GM12878 (cell line): ENCODE data around the gene MYBPC2. TPM values are rescaled to one million over a fixed set of nuclear protein-coding genes. Genes with fewer than 3 reads are reported as not detected.

Source experiments
- ATAC-seq: fragments of 200-7000 bp; cut with Tn5 transposase; 3 replicates; pipeline ENCODE4 v1.9.1; 2020; ENCODE audit warnings: mild to moderate bottlenecking, moderate library complexity
- BruUV-seq: library from RNA; stranded (reverse); fragments of 400-500 nt; replicated peaks from 2 replicates; lab custom pipeline; 2021; lab: Mats Ljungman, UMichigan
- CTCF ChIA-PET: fragments of 300-600 bp; sonication (Branson Sonifier 250); formaldehyde crosslinking; extraction: SDS; loops from one replicate; lab custom pipeline; 2021; ENCODE audit warnings: inconsistent platforms; lab: Yijun Ruan, JAX
- POLR2A ChIA-PET: fragments of 350-600 bp; formaldehyde crosslinking; extraction: SDS; loops from one replicate; lab custom pipeline; 2021; ENCODE audit warnings: inconsistent platforms; lab: Charles Lee
- RAD21 ChIA-PET: fragments of 300-600 bp; sonication (Branson Sonifier 250); formaldehyde crosslinking; loops from one replicate; lab custom pipeline; 2023; ENCODE audit warnings: antibody characterized with exemption; ENCODE audit not compliant: unreplicated experiment; lab: Charles Lee
- SMC1A ChIA-PET: fragments of 300-600 bp; sonication (Branson Sonifier 250); formaldehyde crosslinking; loops from one replicate; lab custom pipeline; 2023; ENCODE audit not compliant: unreplicated experiment, uncharacterized antibody; lab: Charles Lee
- DNase-seq: peaks from one replicate; pipeline ENCODE4 v3.0.0-alpha.2; 2011; ENCODE audit warnings: low read depth, low spot score
- FAIRE-seq: peaks from 3 replicates; lab custom pipeline; 2011; peaks lifted over from hg19 to GRCh38; lab: Jason Lieb, UNC
- H2AFZ ChIP-seq: 2 replicates; pipeline ENCODE4 v1.6.0; 2011; ENCODE audit warnings: low read depth, low read length, control low read depth; ENCODE audit not compliant: control insufficient read depth
- H3K27ac ChIP-seq: 2 replicates; pipeline ENCODE4 v1.5.1; 2011; ENCODE audit warnings: control low read depth; ENCODE audit not compliant: control insufficient read depth, insufficient read depth
- H3K27me3 ChIP-seq, 2 experiments: replicated peaks in 1 of 2; 2 replicates each; pipeline versions ENCODE4 v1.6.0 to v1.6.1; 2011; ENCODE audit warnings: low read length in 1 of 2; ENCODE audit not compliant: control insufficient read depth in 2 of 2, insufficient read depth in 2 of 2
- H3K36me3 ChIP-seq, 2 experiments: 2 replicates each; pipeline ENCODE4 v1.5.1; 2011; ENCODE audit warnings: low read length in 1 of 2; ENCODE audit not compliant: control insufficient read depth in 2 of 2, insufficient read depth in 2 of 2
- H3K4me1 ChIP-seq: 2 replicates; pipeline ENCODE4 v1.6.1; 2011; ENCODE audit warnings: mild to moderate bottlenecking, low read length, moderate library complexity, mixed read lengths; ENCODE audit not compliant: control insufficient read depth, insufficient read depth
- H3K4me2 ChIP-seq: 2 replicates; pipeline ENCODE4 v1.6.0; 2011; ENCODE audit warnings: control low read depth; ENCODE audit not compliant: control insufficient read depth, insufficient read depth
- H3K4me3 ChIP-seq: fragments of 200-600 bp; sonication (generic); 2 replicates; pipeline ENCODE4 v1.5.1; 2016
- H3K79me2 ChIP-seq: 2 replicates; pipeline ENCODE4 v1.6.0; 2011; ENCODE audit warnings: low read length; ENCODE audit not compliant: control insufficient read depth, insufficient read depth
- H3K9ac ChIP-seq: 2 replicates; pipeline ENCODE4 v1.8.0; 2011; ENCODE audit warnings: low read length, control low read depth, mixed read lengths; ENCODE audit not compliant: control insufficient read depth, insufficient read depth
- H3K9me3 ChIP-seq: replicated peaks from 3 replicates; pipeline ENCODE4 v1.5.1; 2011; ENCODE audit warnings: mild to moderate bottlenecking, low read length; ENCODE audit not compliant: control insufficient read depth, insufficient read depth
- H4K20me1 ChIP-seq: 2 replicates; pipeline ENCODE4 v1.6.0; 2011; ENCODE audit not compliant: control insufficient read depth, insufficient read depth
- LARP7 ChIP-seq: fragments of 450-650 bp; IDR thresholded peaks from 2 replicates; pipeline ENCODE4 v1.6.1; 2017; ENCODE audit warnings: mild to moderate bottlenecking
- MLLT1 ChIP-seq: fragments of 450-650 bp; IDR thresholded peaks from 2 replicates; pipeline ENCODE4 v1.6.1; 2016; ENCODE audit warnings: mild to moderate bottlenecking
- NBN ChIP-seq: fragments of 450-650 bp; IDR thresholded peaks from 2 replicates; pipeline ENCODE4 v1.6.1; 2016
- POLR2AphosphoS2 ChIP-seq: IDR thresholded peaks from 2 replicates; pipeline ENCODE4 v1.6.1; 2011; ENCODE audit warnings: low read depth, mild to moderate bottlenecking, low read length, improper control_type of control experiment, moderate library complexity
- POU2F2 ChIP-seq: IDR thresholded peaks from 3 replicates; pipeline ENCODE4 v1.6.1; 2011; ENCODE audit warnings: low read depth, mild to moderate bottlenecking, low read length, borderline replicate concordance
- ZSCAN29 ChIP-seq: fragments of 450-650 bp; IDR thresholded peaks from 2 replicates; pipeline ENCODE4 v1.6.1; 2017; ENCODE audit warnings: mild to moderate bottlenecking, moderate library complexity
- WGBS: methylation state at CpG from one replicate; pipeline ENCODE4 v1.1.6; 2016; ENCODE audit warnings: low lambda C conversion rate; ENCODE audit not compliant: insufficient replicate concordance, insufficient coverage; ENCODE audit errors: missing lambda C conversion rate; 5-methylcytosine and 5-hydroxymethylcytosine counted together
- in situ Hi-C: fragments of 300-500 bp; cut with MboI; formaldehyde crosslinking; loops from 9 replicates; pipeline ENCODE4 v1.14.3; 2018; ENCODE audit warnings: mixed read lengths
- intact Hi-C: fragments of 100-400 bp; cut with micrococcal nuclease; formaldehyde crosslinking; loops from one replicate; pipeline ENCODE4 v1.14.2; 2022; ENCODE audit not compliant: unreplicated experiment
- polyA plus RNA-seq, 11 experiments: library from polyadenylated mRNA; depleted of rRNA in 4 of 11; unstranded in 6 of 11; stranded (reverse) in 5 of 11; fragments of >200 nt; fragmentation: Nextera tagmentation in 4 of 11; fragmentation: Illumina TruSeq in 1 of 11; extraction: Ambion mirVana in 4 of 11; extraction: Trizol in 1 of 11; gene quantifications; 1 replicate in 1 of 11; 2 replicates in 10 of 11; pipeline versions ENCODE4 v1.2.1 to v1.2.3, GENCODE V29; 2011 to 2016; ENCODE audit warnings: inconsistent platforms in 2 of 11, missing spikeins in 2 of 11, low read depth in 1 of 11
- total RNA-seq, 4 experiments: library from RNA; depleted of rRNA in 3 of 4; stranded (reverse); fragments of >200 nt in 3 of 4; fragmentation: Illumina TruSeq in 1 of 4; extraction: Trizol in 1 of 4; gene quantifications; 2 replicates each; pipeline versions ENCODE4 v1.2.1 to v1.2.3, GENCODE V29; 2013 to 2021

MYBPC2 gene
- total and polyA plus RNA-seq, 10 of the 15 experiments (the other 5 are each of a cell fraction or from before 2014, with no cell fraction given), result 0.09 to 2.6 (median 0.61) TPM

- CTCF ChIA-PET, result no interaction called here
- TF ChIP-seq POLR2AphosphoS2, result no peak
- TF ChIP-seq POU2F2, result no peak
- no peak for TF ChIP-seq MLLT1
- TF ChIP-seq ZSCAN29, result no peak
- TF ChIP-seq NBN, result no peak
- no peak for TF ChIP-seq LARP7
- Histone ChIP-seq H3K79me2 (no peaks in the 10 kb centered on the region), H3K4me2 (no peak overlapping the region), H3K9ac (no peak overlapping the region), H3K9me3 (no peaks in the 10 kb centered on the region), H3K4me3 (no peak overlapping the region), H3K36me3 (no peaks in the 10 kb centered on the region), H3K4me1 (no peaks in the 10 kb centered on the region), H3K27ac (no peak overlapping the region), H2AFZ (no peak overlapping the region), H3K27me3 (no peaks in the 10 kb centered on the region), H4K20me1 (no peaks in the 10 kb centered on the region)
- FAIRE-seq (no peak), DNase-seq (no peak), ATAC-seq (no peak)
- SMC1A ChIA-PET, result no interaction called here
- WGBS, result 64% methylated on average over 24 of the region's 25 CpGs
- RAD21 ChIA-PET, result no interaction called here
- intact Hi-C loops, result no loop called here
- BruUV-seq, result no TSS peak
- POLR2A ChIA-PET, result no interaction called here
- in situ Hi-C loops, result no loop called here
Observed at GRCh38 chr19:50501568-50502475, 69.1 kb downstream of the MYBPC2 start.
